Suppressor macrophage treated with lipopolysaccharide for 1 hour (primary cell): ENCODE results near the gene TMEM39A.
A peak's percentile ranks its signal among the peaks of the same experiment; 100 is the strongest.

ENCODE experiments used
- DNase-seq, 3 donors: peaks; one replicate each; pipeline ENCODE4 v3.0.0-alpha.2; 2020 to 2022

The TMEM39A gene, protein sequence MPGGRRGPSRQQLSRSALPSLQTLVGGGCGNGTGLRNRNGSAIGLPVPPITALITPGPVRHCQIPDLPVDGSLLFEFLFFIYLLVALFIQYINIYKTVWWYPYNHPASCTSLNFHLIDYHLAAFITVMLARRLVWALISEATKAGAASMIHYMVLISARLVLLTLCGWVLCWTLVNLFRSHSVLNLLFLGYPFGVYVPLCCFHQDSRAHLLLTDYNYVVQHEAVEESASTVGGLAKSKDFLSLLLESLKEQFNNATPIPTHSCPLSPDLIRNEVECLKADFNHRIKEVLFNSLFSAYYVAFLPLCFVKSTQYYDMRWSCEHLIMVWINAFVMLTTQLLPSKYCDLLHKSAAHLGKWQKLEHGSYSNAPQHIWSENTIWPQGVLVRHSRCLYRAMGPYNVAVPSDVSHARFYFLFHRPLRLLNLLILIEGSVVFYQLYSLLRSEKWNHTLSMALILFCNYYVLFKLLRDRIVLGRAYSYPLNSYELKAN

DNA sequence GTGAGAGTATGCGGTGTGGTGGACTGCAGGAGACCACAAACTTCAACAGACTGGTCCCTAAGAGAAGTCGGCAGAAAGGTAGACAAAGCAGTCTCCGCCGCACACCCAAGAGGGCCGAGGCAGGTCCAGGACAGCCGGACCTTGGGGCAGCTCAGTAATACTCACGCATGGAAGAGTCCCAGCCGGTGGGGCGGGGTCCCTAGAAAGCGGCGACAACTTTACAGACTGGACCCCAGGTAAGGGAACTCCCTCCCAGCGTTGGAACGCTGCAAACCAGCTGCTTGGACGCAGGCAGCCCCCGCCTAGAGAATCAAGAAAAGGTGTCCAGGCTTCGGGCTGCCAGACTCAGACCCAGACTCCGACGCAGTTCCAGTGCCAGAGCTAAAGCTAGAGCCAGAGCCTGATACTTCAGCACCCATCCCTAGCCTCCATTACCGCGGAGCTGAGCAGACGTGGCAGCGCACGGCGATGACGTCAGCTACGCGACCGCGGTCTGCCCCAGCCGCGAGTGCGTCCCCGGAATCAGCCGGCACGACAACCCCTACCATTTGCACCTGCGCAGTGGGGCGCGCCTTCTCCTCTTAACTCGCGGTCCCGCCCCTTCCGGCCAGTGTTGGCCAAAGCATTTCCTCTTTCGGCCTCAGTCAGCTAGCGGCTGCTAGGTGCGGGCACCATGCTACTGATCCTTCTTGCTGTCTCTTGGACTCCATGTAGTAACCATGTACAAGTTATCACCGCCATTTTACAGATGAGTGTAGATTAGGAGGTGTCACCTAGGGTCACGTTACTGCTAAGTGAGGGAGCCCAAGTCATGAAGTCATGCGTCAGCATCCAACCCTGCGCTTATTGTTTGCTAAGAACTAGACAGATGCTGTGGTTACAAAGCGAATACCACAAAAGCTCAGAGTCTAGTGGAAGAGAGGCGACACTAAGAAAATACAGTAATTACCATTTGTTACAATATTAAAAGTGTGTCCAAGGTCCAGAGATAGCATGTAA, at the start of gene TMEM39A:
TSS of gene TMEM39A (minus strand) at position 445 of the 999 bp plus-strand sequence. CDS start 1,541 bp downstream, outside the sequence.
- DNase-seq: peak; percentile 99 to 100 (median 100)

DNA sequence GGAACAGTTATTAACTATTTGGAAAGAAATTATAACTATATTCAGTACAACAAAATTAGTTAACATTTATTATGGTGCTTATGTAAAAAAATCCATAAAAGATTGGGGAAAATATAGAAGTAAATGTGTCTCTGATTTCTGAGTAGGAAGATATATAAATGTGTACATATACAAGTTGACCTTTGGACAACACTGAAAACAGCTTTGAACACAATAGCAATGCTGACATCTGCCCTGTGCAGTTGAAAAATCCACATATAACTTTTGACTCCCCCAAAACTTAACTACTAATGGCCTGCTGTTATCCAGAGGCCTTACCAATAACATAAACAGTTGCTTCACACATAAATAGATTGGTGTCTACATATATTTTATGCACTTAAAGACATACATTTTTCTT, 47.3 kb upstream of the TMEM39A start:
- DNase-seq: no peak

DNA sequence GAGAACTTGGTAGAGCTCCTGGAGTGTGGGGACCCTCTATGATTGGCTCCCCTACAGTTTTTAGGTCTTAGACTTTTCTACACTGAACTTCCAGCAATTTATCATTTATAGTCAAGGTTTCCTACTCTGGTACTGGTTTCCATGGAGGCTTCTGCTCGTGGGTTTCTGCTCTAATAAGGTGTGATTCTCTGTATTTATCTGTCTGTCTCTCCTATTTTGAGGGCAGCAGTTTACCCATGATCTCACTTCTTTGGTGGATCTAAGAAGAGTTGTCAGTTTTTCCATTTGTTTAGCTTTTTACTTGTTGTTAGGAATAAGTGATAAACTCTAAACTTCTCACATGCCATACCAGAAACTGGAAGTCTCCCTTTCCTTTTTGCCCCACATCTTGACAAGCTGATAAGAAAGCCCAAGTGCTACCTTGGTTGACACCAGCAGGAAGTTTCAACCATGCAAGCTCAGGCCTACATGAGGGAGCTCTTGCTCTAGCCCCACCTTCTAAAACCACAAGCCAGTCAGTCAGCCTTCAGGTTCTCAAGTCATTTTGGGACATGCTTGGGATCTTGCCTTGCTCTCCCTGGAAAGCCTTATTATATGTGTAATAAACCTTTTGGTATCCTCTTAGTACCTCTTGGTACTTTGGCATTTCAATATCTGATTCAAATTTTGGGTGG, 44.9 kb upstream of the TMEM39A start:
- DNase-seq: no peak

DNA sequence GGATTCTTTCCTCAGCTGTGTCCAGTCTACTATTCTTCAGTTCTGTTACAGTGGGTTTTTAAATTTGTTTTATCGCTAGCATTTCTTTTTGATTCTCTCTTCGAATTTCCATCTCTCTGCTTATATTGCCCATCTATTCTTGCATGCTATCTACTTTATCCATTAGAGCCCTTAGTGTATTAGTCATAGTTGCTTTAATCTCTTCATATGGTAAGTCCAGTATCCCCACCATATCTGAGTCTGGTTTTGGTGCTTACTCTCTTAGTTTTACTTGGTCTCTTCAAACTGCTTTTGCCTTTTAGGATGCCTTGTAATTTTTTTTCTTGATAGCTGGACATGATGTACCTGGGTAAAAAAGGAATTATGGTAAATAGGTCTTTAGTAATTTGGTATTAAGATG, 44.0 kb upstream of the TMEM39A start:
- no peak for DNase-seq

DNA sequence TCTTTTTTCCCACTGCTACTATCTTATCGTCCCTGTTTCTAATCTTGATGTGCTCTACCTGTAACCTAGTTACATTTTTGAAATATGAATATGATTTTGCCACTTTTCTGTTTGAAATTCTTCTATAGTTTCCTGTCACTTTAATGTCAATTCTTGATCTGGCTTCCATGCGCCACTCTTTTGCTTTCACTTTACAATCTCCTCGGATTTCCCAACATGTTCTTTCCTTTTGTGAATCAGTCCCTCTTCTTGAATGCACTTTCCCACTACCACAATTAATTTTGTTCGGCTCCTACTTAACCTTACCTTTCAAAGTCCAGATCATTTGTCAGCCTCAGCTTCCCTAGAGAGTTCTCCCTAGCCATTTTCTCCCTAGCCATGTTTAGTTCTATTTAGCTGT, 43.2 kb upstream of the TMEM39A start:
- DNase-seq: peak in 2 of 3 donors; percentile 18 to 47

DNA sequence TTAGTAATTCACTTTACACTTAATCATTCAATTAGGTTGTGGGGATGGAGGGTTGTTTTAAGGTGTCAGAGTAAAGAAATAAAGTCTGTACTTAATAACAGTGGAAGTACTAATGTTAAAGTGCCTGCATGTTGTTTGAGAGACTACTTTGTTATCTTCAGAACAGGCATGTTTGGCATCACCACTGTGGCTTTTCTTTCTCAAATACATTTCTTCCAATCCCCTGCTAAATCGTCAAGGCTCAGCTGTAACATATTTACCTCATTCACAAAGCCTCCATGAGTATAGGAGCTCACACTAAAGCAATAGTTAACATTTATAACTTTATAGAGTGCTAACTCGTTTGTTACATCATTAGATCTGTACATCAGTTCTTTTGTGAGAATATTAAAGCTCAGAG, 37.5 kb upstream of the TMEM39A start:
- no peak for DNase-seq

DNA sequence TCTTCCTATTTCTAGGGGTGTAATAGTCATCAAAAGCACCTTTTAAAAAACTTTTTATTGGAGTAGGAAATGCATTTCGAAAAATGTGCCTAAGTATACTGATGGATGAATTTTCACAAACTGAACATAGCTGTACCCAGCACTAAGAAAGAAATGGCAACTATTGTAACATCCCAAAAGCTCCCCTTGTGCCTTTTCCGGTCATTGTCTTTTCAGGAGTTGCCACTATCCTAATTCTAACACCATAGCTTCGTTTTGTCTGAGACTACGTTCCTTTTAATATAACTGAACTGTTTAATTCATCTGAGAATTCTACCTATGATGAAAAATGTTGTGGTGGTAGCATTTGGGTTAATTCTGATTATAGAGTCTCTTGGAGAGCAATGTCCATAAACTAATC, 36.9 kb upstream of the TMEM39A start:
- DNase-seq: no peak

DNA sequence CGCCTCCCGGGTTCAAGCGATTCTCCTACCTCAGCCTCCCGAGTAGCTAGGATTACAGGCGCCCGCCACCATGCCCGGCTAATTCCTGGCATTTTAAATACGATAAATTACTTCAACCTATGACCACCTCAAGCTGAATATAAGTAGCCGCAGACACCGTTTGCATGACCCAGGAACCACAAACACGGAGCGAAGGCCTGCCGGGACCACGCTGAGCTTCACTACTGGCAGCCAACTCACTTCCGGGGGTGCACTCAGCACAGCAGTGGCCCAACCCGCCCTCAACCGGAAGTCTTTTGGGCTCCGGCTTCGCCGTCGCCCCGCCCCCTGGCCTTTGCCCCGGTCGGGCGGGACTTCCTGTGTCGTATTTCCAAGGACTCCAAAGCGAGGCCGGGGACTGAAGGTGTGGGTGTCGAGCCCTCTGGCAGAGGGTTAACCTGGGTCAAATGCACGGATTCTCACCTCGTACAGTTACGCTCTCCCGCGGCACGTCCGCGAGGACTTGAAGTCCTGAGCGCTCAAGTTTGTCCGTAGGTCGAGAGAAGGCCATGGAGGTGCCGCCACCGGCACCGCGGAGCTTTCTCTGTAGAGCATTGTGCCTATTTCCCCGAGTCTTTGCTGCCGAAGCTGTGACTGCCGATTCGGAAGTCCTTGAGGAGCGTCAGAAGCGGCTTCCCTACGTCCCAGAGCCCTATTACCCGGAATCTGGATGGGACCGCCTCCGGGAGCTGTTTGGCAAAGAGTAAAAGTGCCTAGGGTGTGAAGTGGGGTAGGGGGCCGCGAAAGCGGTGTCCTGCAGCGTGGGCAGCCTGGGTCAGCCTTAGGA, 35.0 kb upstream of the TMEM39A start, which contains the start of gene TIMMDC1:
TSS of gene TIMMDC1 (plus strand) at position 362 of the 826 bp plus-strand sequence. CDS start at position 549, 187 bp downstream.
- peak; percentile 98 to 99 (median 98) for DNase-seq

DNA sequence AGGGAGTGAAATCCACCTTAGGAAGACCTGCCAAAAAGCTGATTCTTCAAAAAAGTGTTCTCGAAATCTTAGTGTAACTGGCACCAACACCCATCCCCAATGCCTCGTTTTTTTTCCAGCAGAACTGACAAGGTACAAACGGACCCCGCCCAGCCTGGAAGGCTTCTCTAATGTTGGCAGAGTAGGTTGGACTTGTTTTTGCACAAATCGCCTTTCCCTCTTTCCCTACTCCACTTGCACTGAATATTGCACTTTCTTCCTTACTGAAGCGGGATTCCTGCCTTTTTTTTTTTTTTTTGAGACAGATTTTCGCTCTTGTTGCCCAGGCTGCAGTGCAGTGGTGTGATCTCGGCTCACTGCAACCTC, 34.4 kb upstream of the TMEM39A start:
- peak in 2 of 3 donors; percentile 12 to 28 for DNase-seq

DNA sequence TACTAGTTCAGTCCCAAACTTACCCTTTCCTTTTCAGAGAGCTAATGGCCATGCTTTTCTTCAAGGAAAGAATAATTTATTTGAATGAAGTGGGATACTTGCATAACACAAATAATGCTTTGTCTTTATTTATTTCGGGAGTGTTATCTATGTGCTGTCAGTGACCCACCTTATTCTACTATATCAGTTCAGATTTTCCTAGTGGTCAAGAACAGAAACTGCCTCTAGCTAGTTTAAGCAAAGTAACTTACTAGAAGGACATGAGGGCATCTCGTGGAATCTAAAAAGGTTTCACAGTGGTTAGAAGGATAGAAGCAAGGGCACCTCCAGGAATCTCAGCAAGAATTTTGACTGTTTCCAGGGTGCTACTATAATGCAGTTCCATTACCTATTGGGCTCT, 31.2 kb upstream of the TMEM39A start:
- no peak for DNase-seq

DNA sequence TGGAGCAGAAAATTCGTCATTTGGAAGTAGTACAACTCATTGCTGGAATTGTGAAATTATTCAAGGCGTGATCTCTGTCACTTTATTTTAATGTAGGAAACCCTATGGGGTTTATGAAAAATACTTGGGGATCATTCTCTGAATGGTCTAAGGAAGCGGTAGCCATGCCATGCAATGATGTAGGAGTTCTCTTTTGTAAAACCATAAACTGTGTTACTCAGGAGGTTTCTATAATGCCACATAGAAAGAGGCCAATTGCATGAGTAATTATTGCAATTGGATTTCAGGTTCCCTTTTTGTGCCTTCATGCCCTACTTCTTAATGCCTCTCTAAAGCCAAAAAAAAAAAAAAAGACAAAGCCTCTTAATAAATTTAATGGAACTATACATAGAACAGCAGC, 29.4 kb upstream of the TMEM39A start:
- DNase-seq: peak in 1 of 3 donors; percentile 20

DNA sequence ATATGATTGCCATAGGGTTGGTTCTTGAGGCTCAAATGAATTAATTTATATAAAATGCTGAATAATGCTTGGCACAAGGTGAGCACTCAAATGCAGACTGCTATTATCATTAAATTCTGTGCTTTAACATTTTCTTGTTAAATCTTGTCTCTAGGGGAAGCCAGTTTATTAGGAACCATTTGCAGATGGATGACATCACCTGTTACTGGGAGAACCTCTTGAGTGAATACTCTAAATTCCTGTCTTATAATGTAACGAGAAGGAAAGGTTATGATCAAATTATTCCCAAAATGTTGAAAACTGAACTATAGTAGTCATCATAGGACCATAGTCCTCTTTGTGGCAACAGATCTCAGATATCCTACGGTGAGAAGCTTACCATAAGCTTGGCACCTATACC, 28.7 kb upstream of the TMEM39A start:
- DNase-seq: no peak

DNA sequence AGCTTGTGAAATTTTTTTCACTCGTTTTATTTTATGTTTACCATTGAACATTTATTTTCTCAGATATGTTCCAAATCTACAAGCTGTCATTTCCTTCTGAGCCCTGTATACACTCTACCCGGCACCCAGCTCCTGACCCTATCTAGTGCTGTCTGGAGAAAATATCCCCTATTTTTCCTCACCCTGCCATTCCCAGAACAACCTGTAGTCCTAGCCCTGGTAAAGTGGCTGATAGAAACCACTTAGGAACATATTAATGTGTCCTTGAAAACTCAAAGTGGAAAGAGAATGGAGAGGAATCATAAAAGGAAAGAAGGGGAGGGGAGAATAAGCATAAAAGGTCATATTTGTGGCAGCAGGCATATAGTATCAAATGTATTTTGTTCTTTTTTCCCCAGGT, 26.7 kb upstream of the TMEM39A start:
- DNase-seq: no peak

DNA sequence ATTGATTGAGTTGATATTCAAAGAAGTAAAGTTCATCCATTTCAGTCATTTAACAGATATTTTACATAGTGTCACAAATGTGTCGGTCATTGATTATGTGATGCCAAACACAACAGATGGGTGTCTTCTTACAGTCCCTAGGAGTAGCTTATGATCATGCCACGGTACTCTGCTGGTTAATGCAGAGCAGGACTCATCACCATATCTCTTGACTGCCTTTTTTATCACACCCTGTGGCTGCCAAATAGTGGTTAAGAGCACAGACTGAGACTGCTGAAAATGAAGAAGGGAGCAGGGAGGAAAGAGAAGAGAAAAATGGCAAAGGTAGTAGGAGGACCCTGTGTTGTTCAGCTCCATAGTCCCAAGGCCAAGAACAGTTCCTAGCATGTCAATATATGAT, 22.1 kb upstream of the TMEM39A start:
- no peak for DNase-seq

DNA sequence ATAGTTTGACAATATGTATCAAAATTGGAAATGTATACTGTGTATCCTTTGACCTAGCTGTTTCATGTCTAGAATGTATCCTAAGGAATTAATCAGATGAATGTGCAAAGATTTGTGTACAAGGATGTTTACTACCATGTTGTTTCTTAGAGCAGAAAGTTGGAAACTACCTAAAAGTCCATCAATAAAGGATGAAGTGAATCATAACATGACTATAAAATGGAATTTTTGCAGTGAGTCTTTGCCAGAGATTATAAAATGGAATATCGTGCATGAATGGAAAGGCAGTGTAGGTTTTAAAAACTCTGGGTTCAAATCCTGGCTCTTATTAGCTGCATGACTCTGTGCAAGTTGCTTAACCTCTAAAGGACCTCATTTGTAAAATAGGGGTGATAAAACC, 19.7 kb upstream of the TMEM39A start:
- peak; percentile 25 to 80 (median 54) for DNase-seq

DNA sequence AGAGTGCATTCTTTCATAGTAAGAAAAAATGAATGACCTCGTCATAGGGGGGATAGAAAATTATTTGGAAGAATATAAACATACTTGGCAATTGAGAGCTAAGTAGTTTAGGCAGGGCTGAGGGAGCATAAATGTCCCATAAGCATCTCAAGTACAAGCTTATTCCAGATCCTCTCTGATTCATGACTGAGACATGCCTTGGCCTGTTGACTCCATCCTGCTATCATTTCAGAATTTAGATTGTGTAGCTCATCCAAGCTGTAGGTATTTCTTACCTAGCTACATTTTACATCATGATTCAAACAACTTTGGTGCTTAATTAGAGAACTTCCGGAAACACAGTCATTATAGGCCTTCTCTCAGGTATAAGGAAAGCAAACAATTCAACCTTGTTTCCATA, 17.7 kb upstream of the TMEM39A start:
- DNase-seq: no peak

DNA sequence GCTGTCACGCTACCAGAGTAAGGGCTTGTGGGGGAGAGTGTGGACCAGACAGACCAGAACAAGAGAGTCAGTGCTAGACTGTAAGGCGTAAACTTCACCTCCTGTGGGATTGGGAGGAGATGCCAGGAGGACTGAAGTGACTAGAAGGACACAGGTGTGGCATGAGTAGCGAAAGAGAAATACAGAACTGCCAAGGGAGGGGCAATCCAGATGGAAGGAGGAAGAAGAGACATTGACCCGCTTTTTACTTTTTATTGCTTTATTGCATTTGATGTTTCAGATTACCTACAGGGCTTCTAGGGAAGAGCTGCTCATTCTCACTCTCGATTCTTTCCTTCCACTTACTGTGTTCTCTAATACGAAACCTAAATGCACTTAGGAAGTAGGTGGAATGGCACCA, 7.5 kb upstream of the TMEM39A start:
- DNase-seq: no peak

DNA sequence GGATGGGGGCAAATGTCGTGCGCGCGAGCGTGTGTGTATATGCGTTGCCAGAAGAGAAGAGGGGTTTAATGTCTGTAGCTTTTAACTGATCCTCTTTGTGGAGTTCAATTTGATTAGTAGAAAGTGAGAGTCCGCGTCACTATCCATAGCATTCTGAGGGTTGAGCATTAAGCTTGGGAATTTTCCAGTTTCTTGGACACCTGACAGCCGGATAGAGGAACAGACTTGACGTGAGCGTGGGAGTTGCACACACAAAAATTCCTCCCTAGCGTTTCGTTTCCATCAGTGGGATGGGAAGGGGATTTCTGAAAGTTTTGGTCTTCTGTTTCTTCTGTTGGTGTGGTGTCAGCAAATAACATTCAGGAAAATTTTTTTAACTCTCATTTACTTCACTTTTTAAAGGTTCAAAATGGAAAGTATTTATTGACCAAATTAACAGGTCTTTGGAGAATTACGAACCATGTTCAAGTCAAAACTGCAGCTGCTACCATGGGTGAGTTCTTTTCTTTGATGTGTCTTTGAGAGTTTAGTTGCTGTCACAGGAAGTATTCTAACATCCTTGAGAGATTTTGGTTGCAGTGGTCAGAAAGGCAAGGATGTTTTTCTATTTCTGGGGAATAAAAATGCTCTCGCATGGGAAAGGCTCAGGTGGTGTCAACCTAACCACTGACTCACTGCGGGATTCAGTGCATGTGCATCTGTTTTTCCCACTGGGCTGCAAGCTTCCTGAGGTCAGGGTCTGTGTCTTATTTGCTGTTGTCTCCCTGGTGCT, 6.2 kb upstream of the TMEM39A start:
- peak; percentile 92 to 98 (median 94) for DNase-seq

DNA sequence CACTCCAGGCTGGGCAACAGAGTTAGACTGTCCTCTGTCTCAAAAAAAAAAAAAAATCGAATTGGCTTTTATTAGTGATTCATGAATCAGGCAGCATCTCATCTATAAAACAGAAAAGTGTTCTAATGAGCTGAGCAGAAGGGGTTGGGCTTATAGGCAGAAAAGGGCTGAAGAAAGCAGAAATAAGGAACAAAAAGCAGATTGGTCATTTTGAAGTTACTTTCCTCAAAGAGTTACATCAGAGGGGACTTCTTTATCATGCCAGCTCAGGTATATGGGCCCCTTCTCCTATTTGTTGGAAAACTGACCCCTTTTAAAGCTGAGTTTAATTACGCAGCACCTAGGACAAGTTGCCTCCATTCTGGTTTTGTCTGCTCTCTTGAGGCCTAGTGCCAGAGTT, 4.6 kb upstream of the TMEM39A start:
- peak; percentile 47 to 74 (median 64) for DNase-seq

DNA sequence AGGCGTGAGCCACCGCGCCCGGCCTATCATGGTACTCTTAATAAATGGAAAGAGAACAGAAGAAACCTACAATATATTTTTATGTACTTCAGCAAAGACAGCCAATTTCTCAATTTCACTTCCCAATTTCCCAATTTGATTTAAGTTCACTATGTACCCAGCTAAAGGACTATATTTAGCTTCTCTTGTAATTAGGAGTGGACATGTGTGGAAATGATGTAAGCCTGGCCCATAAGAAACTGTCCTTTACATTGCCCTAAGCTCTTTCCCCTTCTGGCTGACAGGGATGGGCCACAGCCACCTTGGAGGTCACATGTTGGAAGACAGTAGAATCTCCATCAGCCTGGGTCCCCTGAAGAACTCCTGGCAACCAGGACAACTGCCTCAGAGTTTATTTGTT, 6.2 kb downstream of the TMEM39A start:
- DNase-seq: peak; percentile 55 to 78 (median 72)

DNA sequence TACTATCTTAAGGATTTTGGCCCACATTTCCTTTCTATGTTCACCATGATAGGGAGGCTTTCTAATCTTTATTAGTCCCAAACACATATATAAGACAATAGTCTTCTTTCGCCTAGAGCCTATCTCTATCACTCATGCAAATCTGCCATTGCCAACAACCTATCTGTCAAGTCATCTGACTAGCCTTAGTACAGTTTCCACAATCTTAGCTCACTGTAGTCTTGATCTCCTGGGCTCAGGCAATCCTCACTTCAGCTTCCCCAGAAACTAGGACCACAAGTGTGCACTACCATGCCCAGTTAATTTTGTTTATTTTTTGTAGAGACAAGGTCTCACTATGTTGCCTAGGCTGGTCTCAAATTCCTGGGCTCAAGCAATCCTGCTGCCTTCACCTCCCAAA, 6.9 kb downstream of the TMEM39A start:
- no peak for DNase-seq
